Measurements from ENCODE around the gene TTC39C. TPM values are rescaled to one million over a fixed set of nuclear protein-coding genes. Genes with fewer than 3 reads are reported as not detected.

Gene TTC39C
- total RNA-seq, 4 donors from 2014 or later = 10.6 to 25.4 (median 12.9) TPM

DNA sequence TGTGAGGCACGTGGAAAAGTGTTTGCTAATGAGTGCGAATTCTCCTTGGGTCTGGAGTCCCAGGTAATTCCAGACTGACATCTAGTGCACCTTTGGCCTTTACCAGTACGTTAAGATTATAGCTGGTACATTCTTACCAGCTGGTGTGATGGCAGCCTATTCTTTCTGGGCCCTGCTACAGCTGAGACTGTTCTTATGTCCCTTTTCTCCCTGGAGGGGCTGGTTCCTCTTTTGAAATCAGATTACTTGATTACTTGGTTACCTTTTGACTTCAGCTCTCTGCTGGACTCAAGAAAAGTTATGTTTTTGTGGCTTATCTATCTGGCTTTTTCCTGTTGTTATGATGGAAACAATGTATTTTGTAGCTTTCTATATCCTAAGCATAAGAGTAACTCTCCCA, 138.8 kb downstream of the TTC39C start:
- Histone ChIP-seq H3K4me1 (no peaks in the 10 kb centered on the region), H3K4me3 (replicated peaks in 1 of 3) (no peak overlapping the region), H3K27ac (no peak overlapping the region), H3K36me3 (peaks cover 0 to 3% of the 10 kb centered on the region in 2 donors), H3K27me3 (no peaks in the 10 kb centered on the region), H3K9me3 (no peaks in the 10 kb centered on the region)
- no peak for TF ChIP-seq POLR2A (IDR thresholded peaks at IDR 0.05)
- TF ChIP-seq, protein P1, sequence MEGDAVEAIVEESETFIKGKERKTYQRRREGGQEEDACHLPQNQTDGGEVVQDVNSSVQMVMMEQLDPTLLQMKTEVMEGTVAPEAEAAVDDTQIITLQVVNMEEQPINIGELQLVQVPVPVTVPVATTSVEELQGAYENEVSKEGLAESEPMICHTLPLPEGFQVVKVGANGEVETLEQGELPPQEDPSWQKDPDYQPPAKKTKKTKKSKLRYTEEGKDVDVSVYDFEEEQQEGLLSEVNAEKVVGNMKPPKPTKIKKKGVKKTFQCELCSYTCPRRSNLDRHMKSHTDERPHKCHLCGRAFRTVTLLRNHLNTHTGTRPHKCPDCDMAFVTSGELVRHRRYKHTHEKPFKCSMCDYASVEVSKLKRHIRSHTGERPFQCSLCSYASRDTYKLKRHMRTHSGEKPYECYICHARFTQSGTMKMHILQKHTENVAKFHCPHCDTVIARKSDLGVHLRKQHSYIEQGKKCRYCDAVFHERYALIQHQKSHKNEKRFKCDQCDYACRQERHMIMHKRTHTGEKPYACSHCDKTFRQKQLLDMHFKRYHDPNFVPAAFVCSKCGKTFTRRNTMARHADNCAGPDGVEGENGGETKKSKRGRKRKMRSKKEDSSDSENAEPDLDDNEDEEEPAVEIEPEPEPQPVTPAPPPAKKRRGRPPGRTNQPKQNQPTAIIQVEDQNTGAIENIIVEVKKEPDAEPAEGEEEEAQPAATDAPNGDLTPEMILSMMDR (IDR thresholded peaks at IDR 0.05) = no peak
- 93 to 100% methylated on average over 3 of the region's 3 CpGs for WGBS, 2 donors
- DNase-seq = no peak
- intact Hi-C loops (cut with DNase I) = no loop called here

- H3K36me3 ChIP-seq = peaks cover 7 to 8% of the 10 kb centered on the region in 2 donors
- no peak overlapping the region for H3K4me3 ChIP-seq (replicated peaks in 1 of 3)
- no peak overlapping the region for H3K27ac ChIP-seq
- no peaks in the 10 kb centered on the region for H3K9me3 ChIP-seq
- DNase-seq = no peak
- TF ChIP-seq POLR2A (IDR thresholded peaks at IDR 0.05) = no peak
- TF ChIP-seq, protein P1 (IDR thresholded peaks at IDR 0.05) = no peak
- H3K4me1 ChIP-seq = no peaks in the 10 kb centered on the region
- H3K27me3 ChIP-seq = no peaks in the 10 kb centered on the region
- intact Hi-C loops (cut with DNase I) = no loop called here
- 95 to 100% methylated on average over 3 of the region's 3 CpGs for WGBS, 2 donors
Observed at GRCh38 chr18:24157855-24158254, 143.3 kb downstream of the TTC39C start.

- Histone ChIP-seq H3K27ac (no peak overlapping the region), H3K9me3 (no peaks in the 10 kb centered on the region), H3K27me3 (no peaks in the 10 kb centered on the region), H3K4me1 (no peaks in the 10 kb centered on the region), H3K36me3 (peaks cover 7 to 14% of the 10 kb centered on the region in 2 donors), H3K4me3 (replicated peaks in 1 of 3) (no peak overlapping the region)
- 96% methylated on average over 5 of the region's 5 CpGs for WGBS, 2 donors
- no peak for DNase-seq
- TF ChIP-seq, protein P1 (IDR thresholded peaks at IDR 0.05) = no peak
- no peak for TF ChIP-seq POLR2A (IDR thresholded peaks at IDR 0.05)
- intact Hi-C loops (cut with DNase I) = no loop called here
Observed at GRCh38 chr18:24160086-24160485, 145.5 kb downstream of the TTC39C start.

DNA sequence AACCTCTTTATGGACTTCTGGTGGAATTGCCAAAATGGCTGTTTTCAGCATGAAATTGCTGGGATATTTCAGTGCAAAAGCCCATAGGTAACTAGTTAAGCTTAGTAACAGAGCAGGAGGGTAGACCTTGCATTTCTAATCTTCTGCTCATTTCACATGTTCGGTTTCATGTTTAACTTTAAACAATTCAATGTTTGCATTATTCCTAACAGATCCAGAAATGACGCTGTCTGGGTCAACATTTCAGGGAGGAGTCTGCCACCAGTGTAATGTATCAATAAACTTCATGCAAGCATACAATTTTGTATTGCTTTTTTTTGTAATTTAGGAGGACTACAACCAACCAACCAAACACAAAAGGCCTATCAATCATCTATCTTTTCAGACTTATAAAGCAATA, 146.8 kb downstream of the TTC39C start:
- Histone ChIP-seq H3K36me3 (peaks cover 15 to 25% of the 10 kb centered on the region in 2 donors), H3K9me3 (no peaks in the 10 kb centered on the region), H3K27me3 (no peaks in the 10 kb centered on the region), H3K4me1 (no peaks in the 10 kb centered on the region), H3K27ac (no peak overlapping the region), H3K4me3 (replicated peaks in 1 of 3) (no peak overlapping the region)
- intact Hi-C loops (cut with DNase I) = no loop called here
- TF ChIP-seq, protein P1 (IDR thresholded peaks at IDR 0.05) = no peak
- no peak for TF ChIP-seq POLR2A (IDR thresholded peaks at IDR 0.05)
- 94 to 95% methylated on average over 2 of the region's 2 CpGs for WGBS, 2 donors
- no peak for DNase-seq

DNA sequence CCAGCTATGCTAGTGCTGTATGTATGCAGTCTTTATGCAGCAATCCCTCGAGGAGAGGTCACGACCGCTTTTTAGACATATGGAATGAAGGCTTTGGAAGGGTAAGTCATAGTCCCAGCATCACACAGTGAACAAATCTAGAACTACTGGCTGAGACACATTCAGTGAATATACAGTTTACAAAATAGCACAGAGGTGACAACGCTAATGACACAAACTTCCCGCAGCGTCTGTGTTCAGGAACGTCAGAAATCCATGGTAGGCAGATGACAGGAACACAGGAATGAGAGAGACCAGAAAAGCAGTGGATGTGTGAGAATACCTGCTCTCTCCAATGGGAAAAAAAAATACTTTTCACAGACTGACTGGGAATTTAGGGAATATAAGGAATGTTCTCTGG, 153.9 kb downstream of the TTC39C start:
- TF ChIP-seq, protein P1 (IDR thresholded peaks at IDR 0.05) = no peak
- TF ChIP-seq POLR2A (IDR thresholded peaks at IDR 0.05) = no peak
- H3K27me3 ChIP-seq = no peaks in the 10 kb centered on the region
- peaks cover 16 to 24% of the 10 kb centered on the region in 2 donors for H3K36me3 ChIP-seq
- no peaks in the 10 kb centered on the region for H3K4me1 ChIP-seq
- H3K27ac ChIP-seq = no peak overlapping the region
- H3K9me3 ChIP-seq = no peaks in the 10 kb centered on the region
- no peak overlapping the region for H3K4me3 ChIP-seq (replicated peaks in 1 of 3)
- intact Hi-C loops (cut with DNase I) = no loop called here
- DNase-seq = no peak
- 87 to 88% methylated on average over 7 of the region's 7 CpGs for WGBS, 2 donors

Data from thyroid gland (tissue), 4 donors.